GM12878 (cell line): ENCODE measurements around the gene KCNN1.

Experiments
- CREM ChIP-seq: IDR thresholded peaks from 2 replicates; pipeline ENCODE4 v1.6.1; 2014; ENCODE audit warnings: antibody characterized with exemption, low read depth
- CTCF ChIP-seq, 3 experiments: IDR thresholded peaks in 2 of 3; conservative IDR thresholded peaks in 1 of 3; 2 replicates each; pipeline ENCODE4 v1.5.1; 2011; ENCODE audit warnings: low read depth in 3 of 3, low read length in 3 of 3, mild to moderate bottlenecking in 3 of 3, control low read depth in 2 of 3, moderate library complexity in 2 of 3, inconsistent platforms in 1 of 3, mixed read lengths in 1 of 3; ENCODE audit not compliant: control insufficient read depth in 2 of 3, insufficient read depth in 1 of 3; ENCODE audit errors: extremely low read depth in 1 of 3
- FOXK2 ChIP-seq: fragments of 450-650 bp; IDR thresholded peaks from 2 replicates; pipeline ENCODE4 v1.6.1; 2017; ENCODE audit warnings: mild to moderate bottlenecking, moderate library complexity
- GATAD2B ChIP-seq: fragments of 450-650 bp; conservative IDR thresholded peaks from 2 replicates; pipeline ENCODE4 v1.6.1; 2017; ENCODE audit warnings: low read depth, mild to moderate bottlenecking, moderate library complexity
- MEF2A ChIP-seq: IDR thresholded peaks from 2 replicates; pipeline ENCODE4 v1.6.1; 2011; ENCODE audit warnings: low read depth, mild to moderate bottlenecking, low read length, moderate library complexity; ENCODE audit not compliant: insufficient read depth
- POLR2A ChIP-seq: IDR thresholded peaks from 2 replicates; pipeline ENCODE4 v1.6.1; 2011; ENCODE audit warnings: low read depth, mild to moderate bottlenecking, low read length
- POLR2AphosphoS5 ChIP-seq: IDR thresholded peaks from 2 replicates; pipeline ENCODE4 v1.6.1; 2011; ENCODE audit warnings: mild to moderate bottlenecking, low read length, inconsistent platforms
- TARDBP ChIP-seq: IDR thresholded peaks from 2 replicates; pipeline ENCODE4 v1.6.1; 2016; ENCODE audit warnings: borderline replicate concordance
- ZNF687 ChIP-seq: fragments of 450-650 bp; IDR thresholded peaks from 2 replicates; pipeline ENCODE4 v1.6.1; 2017; ENCODE audit warnings: mild to moderate bottlenecking, moderate library complexity

- no peak for TF ChIP-seq CTCF (IDR thresholded peaks at IDR 0.05 in 2 of 3, conservative IDR thresholded peaks at IDR 0.05 in 1 of 3; ENCODE audit: control insufficient read depth in 2 of 3, extremely low read depth in 1 of 3, insufficient read depth in 1 of 3, low read depth in 3 of 3, low read length in 3 of 3)
- no peak for TF ChIP-seq CREM
- TF ChIP-seq POLR2AphosphoS5: no peak
- TF ChIP-seq FOXK2: peak; percentile 75
- TF ChIP-seq ZNF687: no peak
- no peak for TF ChIP-seq POLR2A
- TF ChIP-seq MEF2A: no peak
- TF ChIP-seq TARDBP: no peak
- TF ChIP-seq GATAD2B: no peak
Measured at GRCh38 chr19:18000480-18000914, 33.6 kb downstream of the KCNN1 start.
